Measurements from ENCODE around the gene STX18. TPM values are rescaled to one million over a fixed set of nuclear protein-coding genes. Genes with fewer than 3 reads are reported as not detected.
"Not testable (repeated sequence)": the region's sequence is repeated elsewhere in the genome, so short reads cannot be mapped to it uniquely, and the experiment has no call there.

STX18 gene
- total RNA-seq, 1 donor from 2014 or later = 23.5 TPM

DNA sequence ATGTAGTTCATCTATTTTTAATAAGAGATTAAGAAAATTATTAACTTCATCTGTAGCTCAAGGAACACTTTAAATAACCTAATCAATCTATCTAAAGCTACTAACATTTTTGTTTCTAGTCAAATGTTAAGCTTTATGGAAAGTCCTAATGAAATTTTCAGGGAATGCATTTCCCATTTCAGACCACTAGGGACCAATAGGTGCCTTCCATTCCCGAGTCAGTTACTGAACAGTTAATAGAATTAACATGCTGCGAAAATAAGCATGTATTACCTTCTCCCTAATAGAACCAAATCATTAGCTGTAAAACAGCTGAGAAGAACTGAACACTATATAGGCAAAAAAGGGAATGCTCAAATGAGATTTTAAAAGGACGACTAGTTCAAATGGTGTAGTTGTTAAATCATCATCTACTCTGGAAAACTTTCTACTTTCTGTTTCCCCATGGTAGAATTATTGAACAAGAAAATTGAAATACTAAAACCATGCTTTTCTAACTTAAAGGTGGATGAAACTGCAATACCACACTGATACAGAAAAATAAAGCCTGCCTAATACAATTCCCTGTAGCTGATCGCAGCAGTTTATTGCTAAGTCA lies 22.5 kb downstream of the STX18 start:
- intact Hi-C loops (cut with DNase I) = no loop called here
- ATAC-seq (no peak), DNase-seq (ENCODE audit: low spot score) (no peak)

GRCh38 chr4:4518747-4519146 lies 23.1 kb downstream of the STX18 start:
- intact Hi-C loops (cut with DNase I) = no loop called here
- ATAC-seq (no peak), DNase-seq (ENCODE audit: low spot score) (no peak)

DNA sequence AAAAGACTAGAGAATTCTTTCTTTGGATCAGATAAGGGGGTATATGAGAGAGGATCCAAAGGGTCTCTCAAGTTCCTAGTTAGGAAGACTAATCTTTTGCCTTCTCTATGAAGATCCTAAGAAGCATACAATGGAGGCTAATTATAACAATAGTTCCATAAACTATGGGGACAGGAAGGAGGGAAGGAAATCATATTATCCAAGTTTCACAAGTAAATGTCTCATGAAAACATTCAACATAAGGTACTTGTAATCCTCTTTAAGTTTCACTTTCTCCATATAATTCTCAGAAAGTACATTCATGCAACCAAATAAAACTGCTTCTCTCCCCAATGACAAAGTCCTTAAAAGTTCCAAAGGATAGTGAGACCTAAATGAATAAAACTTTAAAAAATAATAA lies 27.1 kb downstream of the STX18 start:
- intact Hi-C loops (cut with DNase I) = no loop called here
- ATAC-seq (no peak), DNase-seq (ENCODE audit: low spot score) (no peak)

DNA sequence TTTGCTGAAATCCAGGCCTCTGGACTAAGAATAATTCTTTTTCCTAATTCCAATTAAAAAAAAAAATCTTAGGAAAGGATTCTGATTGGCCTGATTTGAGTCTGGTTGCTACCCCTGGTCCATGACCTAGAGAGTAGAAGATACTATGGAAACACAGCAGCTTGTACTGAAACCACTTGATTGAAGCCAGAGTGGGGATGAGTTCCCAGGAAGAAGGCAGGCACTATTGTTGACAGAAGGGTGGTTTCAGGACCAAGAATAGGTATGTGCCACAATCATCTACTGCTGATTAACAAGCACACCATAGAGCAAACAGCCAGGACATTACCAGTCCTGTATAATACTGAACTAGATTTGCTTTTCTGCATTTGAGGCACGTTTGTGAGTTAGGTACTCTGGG lies 29.6 kb downstream of the STX18 start:
- DNase-seq (ENCODE audit: low spot score) (no peak), ATAC-seq (no peak)
- intact Hi-C loops (cut with DNase I) = no loop called here

DNA sequence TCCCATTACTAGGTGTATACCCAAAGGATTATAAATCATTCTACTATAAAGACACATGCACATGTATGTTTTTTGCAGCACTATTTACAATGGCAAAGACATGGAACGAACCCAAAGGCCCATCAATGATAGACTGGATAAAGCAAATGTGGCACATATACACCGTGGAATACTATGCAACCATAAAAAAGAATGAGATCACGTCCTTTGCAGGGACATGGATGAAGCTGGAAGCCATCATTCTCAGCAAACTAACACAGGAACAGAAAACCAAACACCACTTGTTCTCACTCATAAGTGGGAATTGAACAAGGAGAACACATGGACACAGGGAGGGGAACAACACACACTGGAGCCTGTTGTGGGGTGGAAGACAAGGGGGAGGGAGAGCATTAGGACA lies 31.2 kb downstream of the STX18 start:
- intact Hi-C loops (cut with DNase I); DNase-seq (ENCODE audit: low spot score); ATAC-seq: not testable (repeated sequence)

GRCh38 chr4:4509521-4509920 lies 32.3 kb downstream of the STX18 start:
- ATAC-seq = no peak
- no peak for DNase-seq (ENCODE audit: low spot score)
- intact Hi-C loops (cut with DNase I) = no loop called here

DNA sequence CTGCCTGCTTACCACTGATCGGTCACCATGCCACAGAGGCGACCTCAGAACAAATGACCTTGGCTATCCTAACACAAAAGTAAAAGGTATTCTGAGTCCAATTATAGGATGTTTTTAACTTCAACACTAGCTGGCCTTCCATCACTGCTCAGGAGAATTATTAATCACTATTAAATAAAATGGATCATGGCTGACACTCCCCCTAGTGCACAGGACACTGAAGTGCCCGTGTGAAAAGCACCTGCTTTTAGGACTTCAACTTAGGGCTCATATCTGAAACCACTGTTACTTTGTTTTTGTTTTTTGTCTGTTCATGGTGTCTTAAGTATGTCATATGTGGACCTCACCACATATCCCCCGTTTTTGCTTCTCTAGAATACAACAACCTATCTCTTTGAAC lies 33.9 kb downstream of the STX18 start:
- ATAC-seq = no peak
- intact Hi-C loops (cut with DNase I) = no loop called here
- no peak for DNase-seq (ENCODE audit: low spot score)

GRCh38 chr4:4507403-4507802 lies 34.4 kb downstream of the STX18 start:
- ATAC-seq = no peak
- DNase-seq (ENCODE audit: low spot score) = no peak
- intact Hi-C loops (cut with DNase I) = no loop called here

DNA sequence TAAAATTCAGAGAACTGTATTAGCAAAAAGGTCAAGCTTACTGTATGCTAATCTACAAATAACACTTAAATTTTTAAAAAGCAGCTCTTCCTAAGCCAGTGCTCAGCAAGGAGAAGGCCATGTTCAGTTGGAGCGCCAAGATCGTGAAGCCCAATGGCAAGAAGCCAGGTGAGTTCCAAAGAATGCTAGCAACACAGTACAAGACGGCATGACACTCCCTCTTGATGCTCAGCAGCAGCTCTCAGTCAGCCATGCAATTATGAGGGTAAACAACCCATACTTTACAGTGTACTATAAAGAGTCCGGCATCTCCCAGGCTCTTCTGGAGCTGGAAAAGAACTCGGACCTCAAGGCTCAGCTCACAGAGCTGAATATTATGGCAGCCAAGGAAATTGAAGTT lies 34.9 kb downstream of the STX18 start:
- DNase-seq (ENCODE audit: low spot score) = no peak
- intact Hi-C loops (cut with DNase I) = no loop called here
- ATAC-seq = no peak

DNA sequence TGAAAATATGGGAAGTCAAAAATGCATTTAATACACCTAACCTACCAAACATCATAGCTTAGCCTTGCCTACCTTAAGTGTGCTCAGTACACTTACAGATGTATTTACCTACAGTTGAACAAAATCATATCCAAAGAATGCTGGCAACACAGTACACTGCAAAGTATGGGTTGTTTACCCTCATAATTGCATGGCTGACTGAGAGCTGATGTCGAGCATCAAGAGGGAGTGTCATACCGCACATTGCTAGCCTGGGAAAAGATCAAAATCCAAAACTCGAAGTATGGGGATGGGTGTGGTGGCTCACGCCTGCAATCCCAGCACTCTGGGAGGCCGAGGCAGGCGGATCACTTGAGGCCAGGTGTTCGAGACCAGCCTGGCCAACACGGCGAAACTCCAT lies 36.6 kb downstream of the STX18 start:
- ATAC-seq; DNase-seq (ENCODE audit: low spot score); intact Hi-C loops (cut with DNase I): not testable (repeated sequence)

DNA sequence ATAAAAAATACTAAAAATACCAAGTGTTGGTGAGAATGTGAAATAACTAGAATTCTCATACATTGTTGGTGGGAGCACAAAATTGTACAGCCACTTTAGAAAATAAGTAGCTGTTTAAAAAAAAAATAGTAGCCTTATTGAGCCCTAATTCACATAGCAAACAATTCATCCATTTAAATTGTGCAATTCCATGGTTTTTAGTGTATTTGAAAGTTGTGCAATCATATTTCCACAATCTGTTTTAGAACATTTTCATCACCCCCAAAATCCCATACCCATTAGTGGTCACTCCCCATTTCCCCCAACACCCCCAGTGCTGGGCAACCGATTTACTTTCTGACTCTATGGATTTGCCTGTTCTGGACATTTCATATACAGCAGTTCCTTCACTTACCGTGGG lies 37.1 kb downstream of the STX18 start:
- no peak for DNase-seq (ENCODE audit: low spot score)
- intact Hi-C loops (cut with DNase I) = no loop called here
- ATAC-seq = no peak

- ATAC-seq (no peak), DNase-seq (ENCODE audit: low spot score) (no peak)
- intact Hi-C loops (cut with DNase I) = no loop called here
These were observed 39.0 kb downstream of the STX18 start for GRCh38 chr4:4502694-4503311.

- no peak for DNase-seq (ENCODE audit: low spot score)
- intact Hi-C loops (cut with DNase I) = no loop called here
- ATAC-seq = no peak
These were observed 40.2 kb downstream of the STX18 start for GRCh38 chr4:4501679-4502078.

- DNase-seq (ENCODE audit: low spot score) = no peak
- no peak for ATAC-seq
- intact Hi-C loops (cut with DNase I) = no loop called here
These were observed 42.3 kb downstream of the STX18 start for GRCh38 chr4:4499438-4500123.

- ATAC-seq (peak; percentile 44), DNase-seq (ENCODE audit: low spot score) (no peak)
These were observed 45.1 kb downstream of the STX18 start for GRCh38 chr4:4496592-4497372.

DNA sequence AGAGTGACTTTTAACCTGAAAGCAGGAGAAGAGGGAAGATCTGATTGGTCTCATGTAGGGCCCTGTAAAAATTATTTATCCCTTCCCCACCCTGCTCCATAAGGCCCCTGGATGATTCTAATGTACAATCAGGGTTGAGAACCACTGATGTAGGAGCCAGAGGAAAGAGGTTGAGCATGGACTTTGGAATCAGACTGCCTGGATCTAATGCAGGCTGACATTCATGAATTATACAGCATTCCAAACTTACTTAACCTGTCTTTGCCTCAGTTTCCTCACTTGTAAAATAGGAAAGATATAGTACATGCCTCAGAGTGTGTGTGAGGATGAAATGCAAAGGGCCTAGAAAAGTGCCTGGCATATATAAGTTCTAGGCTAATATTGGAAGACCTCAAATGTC lies 47.0 kb downstream of the STX18 start:
- DNase-seq (ENCODE audit: low spot score) (no peak), ATAC-seq (no peak)
- intact Hi-C loops (cut with DNase I) = no loop called here

More at GRCh38 chr4:4496592-4497372, 45.1 kb downstream of the STX18 start:
- intact Hi-C loops (cut with DNase I) = no loop called here

DNA sequence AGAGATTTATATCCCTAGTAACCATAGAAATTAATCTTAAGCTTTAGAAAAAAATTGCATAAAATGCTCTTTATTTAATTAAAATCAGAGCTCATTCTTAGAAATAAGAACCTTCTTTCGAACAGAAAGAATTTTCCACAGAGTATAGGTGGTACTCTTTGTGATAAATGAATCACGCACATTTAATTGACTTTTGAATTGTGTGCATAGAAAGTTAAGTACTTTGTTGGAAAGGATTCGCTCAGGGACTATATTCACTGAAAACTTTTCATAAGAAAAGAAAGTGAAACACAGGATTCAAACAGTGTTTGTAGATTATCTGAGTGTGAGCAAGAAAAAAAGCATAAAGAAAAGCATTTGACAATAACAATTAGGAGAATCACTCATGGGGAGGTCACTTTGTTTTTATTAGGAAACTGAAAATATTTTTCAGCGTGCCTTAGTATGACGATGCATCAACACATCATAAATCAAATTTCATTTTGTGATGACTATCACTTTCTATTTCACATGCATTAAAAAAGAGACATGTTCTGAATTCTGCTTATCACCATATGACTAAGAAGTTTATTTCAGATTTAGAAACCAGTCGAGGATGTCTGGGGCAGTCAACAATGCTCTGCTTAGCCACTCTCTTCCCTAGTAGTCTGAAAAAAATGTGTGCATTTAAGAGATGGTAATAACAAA lies 49.5 kb downstream of the STX18 start:
- DNase-seq (ENCODE audit: low spot score) = no peak
- no peak for ATAC-seq
- intact Hi-C loops (cut with DNase I) = no loop called here

DNA sequence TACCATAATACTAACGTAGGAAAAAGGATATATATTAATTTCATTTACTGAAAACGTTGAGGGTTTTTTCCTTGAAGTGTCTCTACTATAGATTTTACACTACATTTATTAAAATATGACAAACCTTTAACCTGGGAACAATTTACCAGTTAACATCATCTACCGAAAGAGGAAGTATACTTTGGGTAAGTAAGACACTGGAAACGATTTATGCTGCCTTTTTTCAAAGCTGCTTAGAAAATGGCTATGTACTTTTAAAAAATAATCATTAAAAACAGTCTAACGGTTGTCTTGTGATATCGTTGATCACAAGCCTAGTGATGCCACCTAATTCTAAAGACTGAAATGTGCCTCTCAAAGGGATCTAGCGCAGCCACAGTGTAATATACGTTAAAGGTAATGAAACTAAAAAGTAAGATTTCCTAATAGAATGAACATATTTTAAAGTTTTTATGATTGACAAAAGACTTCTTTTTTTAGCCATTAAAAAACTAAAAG lies 50.4 kb downstream of the STX18 start:
- intact Hi-C loops (cut with DNase I) = no loop called here
- no peak for ATAC-seq
- no peak for DNase-seq (ENCODE audit: low spot score)

DNA sequence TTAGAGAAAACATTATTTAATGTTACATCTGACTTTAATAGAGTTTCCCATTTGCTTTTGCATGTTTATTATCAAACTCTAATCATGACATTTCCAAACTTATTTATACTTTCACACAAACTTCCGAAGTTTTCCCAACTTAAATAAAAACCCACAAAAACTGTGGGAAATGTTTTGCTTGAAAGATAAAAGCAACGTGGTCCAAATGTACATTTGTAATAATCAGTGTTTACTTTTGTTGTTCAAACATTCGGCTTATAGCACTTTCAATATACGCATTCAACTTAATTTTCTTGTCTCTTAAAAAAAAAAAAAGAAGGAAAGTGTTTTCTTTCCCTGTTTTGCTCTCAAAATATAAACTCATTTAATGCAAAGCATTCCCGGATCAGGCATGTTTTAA lies 51.0 kb downstream of the STX18 start:
- ATAC-seq (no peak), DNase-seq (ENCODE audit: low spot score) (no peak)
- intact Hi-C loops (cut with DNase I) = no loop called here

Measured in sciatic nerve (tissue), 2 donors.